Measurements from ENCODE around the gene GJA4.
"Not testable (repeated sequence)": the region's sequence is repeated elsewhere in the genome, so short reads cannot be mapped to it uniquely, and the experiment has no call there.

The GJA4 gene

DNA sequence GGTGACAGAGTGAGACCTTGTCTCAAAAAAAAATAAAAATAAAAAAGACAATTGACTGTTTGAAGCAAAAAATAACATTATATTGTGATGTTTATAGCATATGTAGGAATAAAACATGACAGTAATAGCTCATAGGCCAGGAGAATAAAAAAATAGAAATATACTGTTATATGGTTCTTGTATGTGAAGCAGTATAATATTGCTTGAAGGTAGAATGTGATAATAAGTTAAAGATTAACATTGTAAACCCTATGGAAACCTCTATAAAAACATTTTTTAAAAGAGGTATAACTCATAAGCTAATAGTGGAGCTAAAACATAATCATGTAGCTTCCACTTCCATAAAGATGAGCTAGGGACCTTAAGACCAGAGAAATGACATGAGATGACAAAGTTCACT, 23.5 kb downstream of the GJA4 start:
- H4K20me1 ChIP-seq: no peaks in the 10 kb centered on the region; a peak in 1 of 22 replicates
- H3K27me3 ChIP-seq: no peaks in the 10 kb centered on the region
- no peak overlapping the region for H3K9ac ChIP-seq
- peaks cover 0 to 6% (median 0%) of the 10 kb centered on the region in 10 experiments; a peak in 3 of 20 replicates for H3K4me1 ChIP-seq
- H3K4me3 ChIP-seq: no peak overlapping the region
- no peaks in the 10 kb centered on the region for H3K36me3 ChIP-seq
- no peak overlapping the region for H3K4me2 ChIP-seq
- peaks cover 0 to 3% (median 0%) of the 10 kb centered on the region in 11 experiments; a peak in 5 of 22 replicates for H3K9me3 ChIP-seq (replicated peaks in 1 of 11)
- TF ChIP-seq Cebpa-rat (IDR thresholded peaks at IDR 0.05): no peak
- H3K27ac ChIP-seq: no peak overlapping the region

DNA sequence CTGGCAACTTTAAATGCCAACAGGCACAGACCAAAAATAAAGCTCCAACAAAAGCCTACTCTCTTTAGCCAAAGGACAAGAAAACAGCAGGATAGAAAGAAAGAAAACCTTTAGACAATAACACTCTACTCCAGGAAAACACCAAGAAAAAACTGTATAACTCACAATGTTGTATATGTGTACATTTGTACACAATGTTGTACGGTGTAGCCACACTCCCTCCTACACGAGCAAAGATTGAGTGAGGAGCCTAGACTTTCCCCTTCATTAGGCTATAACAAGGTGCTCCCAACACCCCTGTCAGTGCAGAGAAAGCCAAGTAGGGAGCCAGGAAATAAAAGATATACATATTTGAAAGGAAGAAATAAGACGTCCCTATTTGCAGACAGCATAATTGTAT, 24.0 kb downstream of the GJA4 start:
- H3K4me2 ChIP-seq: no peak overlapping the region
- H3K9ac ChIP-seq: no peak overlapping the region
- peaks cover 2 to 9% (median 4%) of the 10 kb centered on the region in 10 experiments; a peak in 16 of 20 replicates for H3K4me1 ChIP-seq
- no peaks in the 10 kb centered on the region for H3K27me3 ChIP-seq
- no peak overlapping the region for H3K27ac ChIP-seq
- peaks cover 0 to 3% (median 0%) of the 10 kb centered on the region in 11 experiments; a peak in 1 of 22 replicates for H3K9me3 ChIP-seq (replicated peaks in 1 of 11)
- no peaks in the 10 kb centered on the region; a peak in 2 of 22 replicates for H4K20me1 ChIP-seq
- no peaks in the 10 kb centered on the region for H3K36me3 ChIP-seq
- H3K4me3 ChIP-seq: no peak overlapping the region
- no peak for TF ChIP-seq Cebpa-rat (IDR thresholded peaks at IDR 0.05)

DNA sequence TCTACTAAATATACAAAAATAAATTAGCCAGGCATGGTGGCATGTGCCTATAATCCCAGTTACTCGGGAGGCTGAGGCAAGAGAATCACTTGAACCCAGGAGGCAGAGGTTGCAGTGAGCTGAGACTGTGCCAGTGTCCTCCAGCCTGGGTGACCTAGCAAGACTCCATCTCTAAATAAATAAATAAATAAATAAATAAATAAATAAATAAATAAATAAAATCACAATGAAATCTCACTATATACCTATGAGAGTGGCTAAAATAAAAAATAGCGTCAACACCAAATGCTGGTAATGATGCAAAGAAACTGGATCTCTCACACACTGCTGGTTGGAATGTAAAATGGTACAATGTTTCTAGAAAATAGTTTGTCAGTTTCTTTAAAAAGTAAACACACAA, 26.1 kb downstream of the GJA4 start:
- H3K9ac ChIP-seq; H3K36me3 ChIP-seq; H3K4me3 ChIP-seq; H3K27me3 ChIP-seq; H4K20me1 ChIP-seq; H3K9me3 ChIP-seq (replicated peaks in 1 of 11); H3K27ac ChIP-seq; H3K4me2 ChIP-seq: not testable (repeated sequence)
- H3K4me1 ChIP-seq: peaks cover 5 to 15% (median 8%) of the 10 kb centered on the region in 10 experiments; a peak in 16 of 20 replicates

DNA sequence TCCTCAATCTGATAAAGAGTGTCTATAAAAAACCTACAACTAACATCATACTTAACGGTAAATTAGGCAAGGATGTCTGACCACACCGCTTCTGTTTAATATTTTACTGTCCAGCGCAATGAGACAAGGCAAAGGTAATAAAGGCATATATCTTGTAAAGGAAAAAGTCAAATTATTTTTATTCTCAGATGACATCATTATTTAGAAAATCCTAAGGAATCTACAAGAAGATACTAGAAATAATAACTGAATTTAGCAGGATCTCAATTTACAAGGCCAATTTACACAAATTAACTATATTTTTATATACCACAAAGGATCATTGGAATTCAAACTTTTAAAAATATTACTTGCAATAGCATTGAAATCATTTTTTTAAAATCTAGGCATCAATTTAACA, 29.4 kb downstream of the GJA4 start:
- Histone ChIP-seq H3K9ac (no peak overlapping the region), H3K4me1 (peaks cover 7 to 16% (median 9%) of the 10 kb centered on the region in 10 experiments; a peak in 17 of 20 replicates), H3K4me3 (no peak overlapping the region), H4K20me1 (no peaks in the 10 kb centered on the region; a peak in 2 of 22 replicates), H3K4me2 (peak overlapping the region in 9 of 11 experiments; percentile 2 to 45 (median 33); a peak in 14 of 22 replicates), H3K27ac (no peak overlapping the region), H3K9me3 (replicated peaks in 1 of 11) (no peaks in the 10 kb centered on the region; a peak in 1 of 22 replicates), H3K36me3 (no peaks in the 10 kb centered on the region), H3K27me3 (no peaks in the 10 kb centered on the region)
- no peak for TF ChIP-seq Cebpa-rat (IDR thresholded peaks at IDR 0.05)

DNA sequence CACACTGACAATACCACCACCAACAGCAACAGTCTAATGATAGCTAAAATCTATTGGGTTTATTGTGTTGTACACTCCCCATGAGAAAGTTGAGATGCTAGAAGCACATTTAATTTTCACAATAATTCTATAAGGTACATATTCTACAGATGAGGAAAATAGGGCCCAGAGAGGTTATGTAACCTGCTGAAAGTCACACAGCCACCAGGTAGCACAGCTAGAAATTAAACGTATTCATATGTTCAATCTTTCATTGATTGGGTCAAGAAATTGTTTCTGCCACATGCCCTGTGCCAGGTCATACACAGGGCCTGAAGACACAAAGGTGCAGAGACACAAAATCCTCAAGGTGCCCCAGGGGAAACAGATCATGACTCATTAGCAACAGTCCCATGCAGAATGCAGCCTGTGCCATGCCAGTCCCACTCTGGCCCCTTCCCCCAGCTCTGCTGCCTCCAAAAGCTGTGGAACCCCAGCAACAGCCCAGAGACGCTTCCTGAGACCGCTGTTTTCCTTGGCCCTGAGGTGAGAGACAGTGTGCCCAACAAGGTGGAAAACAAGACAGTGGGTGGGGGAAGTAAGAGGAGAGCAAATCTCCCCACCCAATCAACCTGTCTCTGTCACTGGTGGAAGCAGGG, 32.1 kb downstream of the GJA4 start:
- Histone ChIP-seq H3K4me2 (no peak overlapping the region), H3K27ac (no peak overlapping the region), H3K4me3 (no peak overlapping the region), H3K36me3 (no peaks in the 10 kb centered on the region), H3K4me1 (peaks cover 8 to 33% (median 20%) of the 10 kb centered on the region in 10 experiments; a peak in 19 of 20 replicates), H3K9ac (no peak overlapping the region), H3K27me3 (no peaks in the 10 kb centered on the region), H3K9me3 (replicated peaks in 1 of 11) (no peaks in the 10 kb centered on the region; a peak in 1 of 22 replicates), H4K20me1 (no peaks in the 10 kb centered on the region; a peak in 2 of 22 replicates)
- no peak for TF ChIP-seq Cebpa-rat (IDR thresholded peaks at IDR 0.05)

DNA sequence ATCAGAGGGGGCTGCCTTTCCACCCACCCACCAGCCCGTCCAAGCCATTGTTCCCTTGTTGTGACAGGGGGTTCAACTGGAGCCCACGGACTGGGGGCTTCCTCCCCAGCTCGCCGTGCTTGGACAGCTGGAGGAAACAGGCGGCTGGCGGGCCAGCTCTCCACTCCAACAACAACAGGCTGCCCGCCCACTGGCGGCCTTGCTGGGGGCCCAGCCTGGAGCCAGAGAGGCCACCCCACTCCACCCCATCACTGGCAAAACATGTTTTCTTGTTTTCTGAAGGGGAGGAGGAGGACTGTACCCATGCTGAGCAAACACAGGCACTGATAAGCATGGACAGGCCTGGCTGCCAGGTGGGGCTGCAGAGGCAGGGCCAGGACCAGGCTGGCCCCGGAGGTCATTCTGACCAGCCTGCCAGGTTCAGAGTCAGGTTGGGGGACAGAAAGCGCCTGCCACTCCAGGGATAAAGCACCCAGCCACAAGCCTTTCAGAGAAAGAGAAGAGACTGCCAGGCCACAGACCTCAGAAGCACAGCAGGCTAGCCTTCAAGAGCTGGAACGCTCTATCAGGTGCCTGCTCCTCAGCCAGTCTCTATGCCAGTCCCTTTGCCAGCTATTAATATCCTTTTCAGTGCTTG, 32.8 kb downstream of the GJA4 start:
- no peak for TF ChIP-seq Cebpa-rat (IDR thresholded peaks at IDR 0.05)
- no peak overlapping the region for H3K9ac ChIP-seq
- H3K27me3 ChIP-seq: no peaks in the 10 kb centered on the region

DNA sequence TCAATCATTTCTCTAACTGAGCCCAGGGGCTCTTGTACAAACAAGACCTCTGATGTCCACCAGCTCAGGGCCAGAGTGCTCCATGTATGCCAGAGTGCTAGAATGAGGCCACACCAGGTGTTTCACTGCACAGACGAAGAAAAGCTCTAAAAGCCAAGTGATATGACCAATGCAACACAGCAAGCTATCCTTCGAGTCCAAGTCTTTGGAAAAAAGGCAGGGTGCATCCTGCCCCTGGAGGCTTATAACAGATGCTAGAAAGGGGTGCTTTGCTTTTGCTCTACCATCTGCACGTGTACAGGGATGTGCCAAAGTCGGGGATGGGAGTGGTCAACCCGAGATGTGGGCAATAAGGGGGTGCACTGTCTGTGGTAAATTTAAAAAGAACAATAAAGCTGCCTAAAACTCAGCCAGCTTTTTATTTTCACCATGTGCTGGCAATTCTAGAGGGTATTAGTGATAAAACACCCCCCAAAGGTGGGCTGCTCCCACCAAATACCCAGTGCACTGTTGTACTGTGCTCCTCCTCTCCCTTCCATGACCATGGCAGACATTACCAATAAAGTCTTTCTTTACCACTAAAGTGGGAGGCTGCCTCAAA, 34.6 kb downstream of the GJA4 start:
- Histone ChIP-seq H3K9ac (no peak overlapping the region), H3K36me3 (no peaks in the 10 kb centered on the region), H3K9me3 (replicated peaks in 1 of 11) (no peaks in the 10 kb centered on the region; a peak in 1 of 22 replicates), H3K4me2 (peak overlapping the region in 1 of 11 experiments; percentile 24; a peak in 1 of 22 replicates), H3K27ac (no peak overlapping the region), H3K4me3 (no peak overlapping the region), H3K4me1 (peaks cover 0 to 26% (median 13%) of the 10 kb centered on the region in 10 experiments; a peak in 13 of 20 replicates), H3K27me3 (no peaks in the 10 kb centered on the region), H4K20me1 (no peaks in the 10 kb centered on the region; a peak in 1 of 22 replicates)
- no peak for TF ChIP-seq Cebpa-rat (IDR thresholded peaks at IDR 0.05)

More for the DNA sequence above, 32.8 kb downstream of the GJA4 start:
- Histone ChIP-seq H3K27ac (no peak overlapping the region; a peak in 1 of 22 replicates), H3K4me2 (no peak overlapping the region; a peak in 1 of 22 replicates), H4K20me1 (no peaks in the 10 kb centered on the region; a peak in 2 of 22 replicates), H3K4me3 (no peak overlapping the region), H3K9me3 (replicated peaks in 1 of 11) (no peaks in the 10 kb centered on the region; a peak in 1 of 22 replicates), H3K36me3 (no peaks in the 10 kb centered on the region), H3K4me1 (peaks cover 8 to 33% (median 20%) of the 10 kb centered on the region in 10 experiments; a peak in 19 of 20 replicates)

DNA sequence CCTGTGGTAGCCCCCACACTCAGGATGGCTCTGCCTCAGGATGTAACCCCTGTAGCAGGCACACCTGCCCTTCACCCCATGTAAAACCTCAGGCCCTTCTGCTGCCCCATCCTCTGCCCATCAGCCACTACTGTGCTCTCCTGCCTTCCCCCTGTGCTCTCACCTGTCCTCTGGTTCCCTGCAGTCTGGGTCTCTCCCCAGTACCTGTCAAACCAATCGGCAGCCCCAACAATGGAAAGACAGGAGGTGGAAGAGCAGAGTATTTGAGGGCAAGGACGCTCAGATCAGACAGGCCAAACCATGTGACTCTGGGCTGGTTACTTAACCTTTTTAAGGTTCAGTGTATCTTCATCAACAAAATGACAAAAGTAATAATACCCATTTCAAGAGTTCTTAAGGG, 35.8 kb downstream of the GJA4 start:
- Histone ChIP-seq H3K27me3 (no peaks in the 10 kb centered on the region), H3K9ac (no peak overlapping the region), H3K4me1 (peaks cover 0 to 26% (median 13%) of the 10 kb centered on the region in 10 experiments; a peak in 13 of 20 replicates), H3K27ac (no peak overlapping the region), H3K36me3 (no peaks in the 10 kb centered on the region), H3K4me3 (no peak overlapping the region), H3K9me3 (replicated peaks in 1 of 11) (no peaks in the 10 kb centered on the region; a peak in 1 of 22 replicates), H3K4me2 (peak overlapping the region in 5 of 11 experiments; percentile 11 to 26 (median 19); a peak in 3 of 22 replicates), H4K20me1 (no peaks in the 10 kb centered on the region; a peak in 1 of 22 replicates)
- TF ChIP-seq Cebpa-rat (IDR thresholded peaks at IDR 0.05): no peak

DNA sequence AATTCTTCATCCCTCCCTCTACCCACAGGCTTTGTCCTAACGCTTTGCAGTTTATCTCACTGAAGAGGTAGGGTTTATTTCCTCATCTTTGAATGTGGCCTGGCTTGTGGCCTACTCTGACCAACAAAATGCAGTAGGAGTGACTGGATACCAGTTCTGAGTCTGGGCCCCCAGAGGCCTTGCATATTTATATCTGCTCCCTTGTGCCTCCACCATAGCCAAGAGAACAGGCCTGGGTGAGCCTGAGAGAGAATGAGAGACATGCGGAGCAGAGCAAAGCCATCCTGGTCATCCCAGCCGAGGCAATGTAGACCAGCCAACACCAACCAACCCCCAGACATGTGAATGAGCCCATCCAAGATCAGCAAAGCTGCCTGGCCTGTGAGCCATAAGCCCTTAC, 36.5 kb downstream of the GJA4 start:
- no peak overlapping the region for H3K27ac ChIP-seq
- no peak overlapping the region for H3K4me3 ChIP-seq
- H3K4me2 ChIP-seq: peak overlapping the region in 4 of 11 experiments; percentile 9 to 36 (median 23); a peak in 5 of 22 replicates
- H4K20me1 ChIP-seq: no peaks in the 10 kb centered on the region; a peak in 1 of 22 replicates
- peaks cover 0 to 26% (median 13%) of the 10 kb centered on the region in 10 experiments; a peak in 13 of 20 replicates for H3K4me1 ChIP-seq
- H3K27me3 ChIP-seq: no peaks in the 10 kb centered on the region
- no peak for TF ChIP-seq Cebpa-rat (IDR thresholded peaks at IDR 0.05)
- H3K36me3 ChIP-seq: no peaks in the 10 kb centered on the region
- H3K9ac ChIP-seq: no peak overlapping the region
- H3K9me3 ChIP-seq (replicated peaks in 1 of 11): no peaks in the 10 kb centered on the region
